ENCODE measurements around the gene SHISA2. TPM values are rescaled to one million over a fixed set of nuclear protein-coding genes. Genes with fewer than 3 reads are reported as not detected.

The SHISA2 gene
- total and polyA plus RNA-seq, 2 of the 8 experiments (the other 6 are each of a cell fraction or from before 2014, with no cell fraction given) = 10.2 to 23.8 TPM

GRCh38 chr13:26022538-26023292 is 29.1 kb downstream of the SHISA2 start (continued):
- TF ChIP-seq RXRA (IDR thresholded peaks at IDR 0.05; ENCODE audit: insufficient read depth, low read depth, low read length) = no peak
- TF ChIP-seq CBX8 (IDR thresholded peaks at IDR 0.05; ENCODE audit: borderline replicate concordance, low read depth, low read length) = no peak
- TF ChIP-seq MAFK (IDR thresholded peaks at IDR 0.05; ENCODE audit: low read depth, low read length) = no peak
- TF ChIP-seq HDAC6 (IDR thresholded peaks at IDR 0.05; ENCODE audit: low read depth, low read length) = no peak
- no peak for TF ChIP-seq CBX5 (IDR thresholded peaks at IDR 0.05; ENCODE audit: low read depth, low read length)
- TF ChIP-seq BCL11A (IDR thresholded peaks at IDR 0.05; ENCODE audit: low read depth in 2 of 2, low read length in 2 of 2) = no peak
- no peak for TF ChIP-seq SIN3A (conservative IDR thresholded peaks at IDR 0.05 in 1 of 2, IDR thresholded peaks at IDR 0.05 in 1 of 2; ENCODE audit: low read depth in 1 of 2, low read length in 2 of 2)
- TF ChIP-seq CREB1 (IDR thresholded peaks at IDR 0.05) = no peak
